KOPT-K1 (cell line): Measurements from ENCODE around the gene HTD2.
"Not testable (repeated sequence)": the region's sequence is repeated elsewhere in the genome, so short reads cannot be mapped to it uniquely, and the experiment has no call there.

ENCODE experiments used
- H3K27ac ChIP-seq: fragments of 200-600 bp; sonication (generic); 2 replicates; pipeline ENCODE4 v1.5.1; 2016; ENCODE audit warnings: antibody characterized with exemption, mild to moderate bottlenecking, low read depth, low read length; ENCODE audit not compliant: poor library complexity, severe bottlenecking
- H3K36me3 ChIP-seq: fragments of 200-600 bp; sonication (generic); 2 replicates; pipeline ENCODE4 v1.5.1; 2017; ENCODE audit warnings: antibody characterized with exemption, mild to moderate bottlenecking, low read length, moderate library complexity; ENCODE audit not compliant: insufficient read depth
- H3K9me3 ChIP-seq: fragments of 200-600 bp; sonication (generic); 2 replicates; pipeline ENCODE4 v1.5.1; 2017; ENCODE audit warnings: antibody characterized with exemption, low read length, mild to moderate bottlenecking; ENCODE audit not compliant: insufficient read depth, poor library complexity, severe bottlenecking

The HTD2 gene

DNA sequence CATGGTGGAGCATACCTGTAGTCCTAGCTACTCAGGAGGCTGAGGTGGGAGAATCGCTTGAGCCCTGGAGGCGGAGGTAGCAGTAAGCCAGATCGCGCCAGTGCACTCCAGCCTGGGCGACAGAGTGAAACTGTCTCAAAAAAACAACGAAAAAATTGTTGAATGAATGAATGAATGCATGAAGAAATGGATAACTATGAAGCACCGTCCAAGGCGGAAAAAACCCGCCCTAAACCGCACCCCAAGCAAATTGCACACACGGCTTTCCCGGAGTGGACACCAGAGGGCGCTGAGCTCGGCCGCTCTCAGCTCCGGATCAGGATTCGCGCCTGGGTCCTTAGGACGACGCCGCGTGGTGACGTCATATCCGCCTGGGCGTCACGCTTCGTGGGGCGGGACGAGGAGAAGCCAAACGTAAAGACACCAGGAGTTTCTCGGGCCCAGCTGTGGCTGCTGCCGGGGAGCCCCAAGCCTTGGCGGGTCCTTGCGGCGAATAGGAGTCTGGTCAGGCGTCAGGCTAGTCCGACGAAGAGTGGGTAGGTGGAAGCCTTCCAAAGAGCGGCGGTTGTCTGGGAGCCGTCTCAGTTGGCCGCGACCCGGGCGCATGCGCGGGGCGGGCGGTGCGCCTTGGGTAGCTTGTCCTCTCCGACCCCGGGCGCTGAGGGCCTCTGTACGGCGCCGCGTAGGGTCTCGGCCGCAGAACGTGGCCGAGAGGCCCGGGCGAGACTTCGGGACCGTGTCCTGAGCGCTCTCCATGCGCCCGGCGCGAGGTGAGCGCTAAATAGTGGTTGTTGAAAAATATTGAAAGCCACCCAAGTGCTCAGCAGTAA lies at the start of gene HTD2, which contains the start of gene RPP14:
HTD2 (plus strand) TSS at position 639 of the 830 bp plus-strand sequence. CDS start 11,094 bp downstream, outside the sequence.
RPP14 (plus strand) TSS at position 364 of the 830 bp plus-strand sequence. CDS start 4,085 bp downstream, outside the sequence.
- H3K27ac ChIP-seq: peak within 1 kb of the TSS; percentile 92

GRCh38 chr3:58258392-58259055 lies 47.8 kb upstream of the HTD2 start:
- Histone ChIP-seq H3K27ac (no peak overlapping the region), H3K36me3 (no peaks in the 10 kb centered on the region), H3K9me3 (no peaks in the 10 kb centered on the region)

More for the DNA sequence above, at the start of gene HTD2, which contains the start of gene RPP14:
- Histone ChIP-seq H3K9me3 (peaks cover 9% of the 10 kb centered on the region), H3K36me3 (peaks cover 32% of the 10 kb centered on the region)

DNA sequence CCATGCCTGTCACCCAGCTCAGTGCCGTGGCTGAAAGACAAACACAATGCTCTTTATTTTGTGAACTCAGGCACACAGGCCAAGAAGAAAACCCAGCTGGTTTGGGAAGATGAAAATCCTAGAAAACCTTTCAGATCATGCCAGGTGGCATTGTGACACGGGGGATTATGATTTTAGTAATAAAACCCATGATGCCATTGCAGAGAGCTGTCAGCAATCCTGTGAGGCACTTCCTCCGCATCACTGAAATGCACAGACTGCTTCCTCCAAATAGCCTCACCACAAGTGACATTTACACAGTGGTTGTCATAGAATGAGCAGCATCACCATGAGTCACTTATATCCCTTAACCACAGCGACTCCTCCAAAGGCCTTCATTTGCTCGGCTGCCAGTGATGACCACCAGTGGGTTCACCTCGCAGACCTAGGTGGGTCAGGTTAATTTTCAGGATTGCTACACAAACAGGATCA lies 46.0 kb upstream of the HTD2 start:
- Histone ChIP-seq H3K36me3 (no peaks in the 10 kb centered on the region), H3K9me3 (no peaks in the 10 kb centered on the region)

DNA sequence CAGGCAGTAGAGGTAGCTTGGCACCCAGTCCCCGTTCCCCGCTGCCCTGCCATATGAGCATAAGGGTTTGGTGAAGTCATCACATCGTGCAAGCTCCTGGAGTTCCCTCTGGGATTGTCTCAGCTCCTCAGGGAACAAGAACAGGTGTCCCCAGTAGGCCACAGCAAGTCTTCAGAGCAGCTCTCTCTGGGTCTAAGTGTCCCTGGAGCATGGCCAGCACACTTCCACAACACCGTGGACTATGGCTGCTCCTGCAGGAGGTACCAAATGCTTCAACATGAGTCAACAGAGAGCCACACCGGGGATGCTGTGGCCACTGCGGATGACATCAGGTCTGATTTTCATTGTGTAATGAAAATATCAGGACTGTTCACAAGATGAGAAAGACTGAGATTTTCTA lies 45.6 kb upstream of the HTD2 start:
- no peak overlapping the region for H3K27ac ChIP-seq
- no peaks in the 10 kb centered on the region for H3K9me3 ChIP-seq
- H3K36me3 ChIP-seq: no peaks in the 10 kb centered on the region

More for the DNA sequence above, 46.0 kb upstream of the HTD2 start:
- no peak overlapping the region for H3K27ac ChIP-seq

DNA sequence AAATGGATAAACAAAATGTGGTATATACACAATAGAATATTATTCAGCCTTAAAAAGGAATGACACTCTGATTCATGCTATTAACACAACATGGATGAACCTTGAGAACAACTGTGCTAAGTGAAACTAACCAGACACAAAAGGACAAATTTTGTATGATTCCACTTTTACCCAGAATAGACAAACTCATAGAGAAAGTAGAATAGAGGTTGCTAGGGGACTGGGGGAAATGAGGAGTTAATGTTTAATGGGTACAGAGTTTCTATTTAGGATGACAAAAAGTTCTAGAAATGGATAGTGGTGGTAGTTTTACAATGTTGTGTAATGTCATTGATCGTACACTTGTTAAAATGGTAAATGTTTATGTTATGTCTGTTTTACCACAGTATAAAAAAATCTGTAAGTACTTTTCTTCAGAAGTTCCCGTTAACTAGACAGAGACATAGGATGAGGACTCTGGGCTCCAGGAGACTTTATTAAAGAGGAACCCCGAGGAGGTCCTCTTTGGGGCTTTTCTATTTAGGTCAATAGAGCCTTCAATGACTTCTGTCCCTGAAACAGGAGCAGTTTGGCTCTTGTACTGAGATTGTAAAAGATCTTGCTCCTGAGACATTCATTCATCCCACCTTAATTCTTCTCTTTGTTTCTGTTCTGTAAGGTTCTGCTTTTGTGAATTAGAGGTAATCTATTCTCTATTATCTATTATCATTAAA lies 44.2 kb upstream of the HTD2 start:
- Histone ChIP-seq H3K36me3 (no peaks in the 10 kb centered on the region), H3K9me3 (no peaks in the 10 kb centered on the region), H3K27ac (no peak overlapping the region)

DNA sequence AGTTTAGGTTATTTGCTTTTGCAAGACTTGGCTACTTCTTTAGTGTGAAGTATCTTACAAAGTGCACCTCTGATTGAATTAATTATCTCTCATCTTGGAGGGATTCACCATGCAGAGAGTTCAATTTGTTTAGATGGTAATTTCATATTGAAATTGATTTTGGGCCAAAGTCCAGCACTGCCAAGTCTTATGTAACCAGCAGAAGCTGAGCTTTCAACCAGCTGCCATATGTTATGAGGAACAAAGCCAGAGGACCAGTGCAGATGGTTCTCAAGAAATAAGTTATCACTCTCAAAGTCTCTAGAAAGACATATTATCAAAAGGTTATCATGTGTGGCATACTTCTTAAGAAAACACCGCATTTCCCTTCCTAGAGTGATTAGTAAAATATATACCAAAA lies 39.7 kb upstream of the HTD2 start:
- H3K9me3 ChIP-seq: no peaks in the 10 kb centered on the region
- no peaks in the 10 kb centered on the region for H3K36me3 ChIP-seq

DNA sequence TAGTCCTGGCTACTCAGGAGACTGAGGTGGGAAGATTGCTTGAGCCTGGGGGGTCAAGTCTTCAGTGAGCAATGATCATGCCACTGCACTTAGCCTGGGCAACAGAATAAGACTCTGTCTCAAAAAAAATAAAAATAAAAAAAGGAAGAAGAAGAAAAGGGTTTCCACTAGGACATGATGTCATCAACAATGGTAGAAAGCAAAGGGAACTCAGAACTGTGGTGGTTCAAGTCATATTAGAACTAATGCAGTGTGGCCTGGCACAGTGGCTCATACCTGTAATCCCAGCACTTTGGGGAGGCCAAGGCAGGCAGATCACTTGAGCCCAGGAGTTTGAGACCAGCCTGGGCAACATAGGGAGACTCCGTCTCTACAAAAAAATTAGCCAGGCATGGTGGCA lies 38.8 kb upstream of the HTD2 start:
- not testable (repeated sequence) for H3K36me3 ChIP-seq, H3K27ac ChIP-seq, H3K9me3 ChIP-seq

More for the DNA sequence above, 39.7 kb upstream of the HTD2 start:
- no peak overlapping the region for H3K27ac ChIP-seq

GRCh38 chr3:58269356-58269755 lies 37.0 kb upstream of the HTD2 start:
- no peak overlapping the region for H3K27ac ChIP-seq
- no peaks in the 10 kb centered on the region for H3K9me3 ChIP-seq
- H3K36me3 ChIP-seq: no peaks in the 10 kb centered on the region

- Histone ChIP-seq H3K27ac (no peak overlapping the region), H3K9me3 (no peaks in the 10 kb centered on the region), H3K36me3 (no peaks in the 10 kb centered on the region)
Measured at GRCh38 chr3:58270485-58270884, 35.8 kb upstream of the HTD2 start.

DNA sequence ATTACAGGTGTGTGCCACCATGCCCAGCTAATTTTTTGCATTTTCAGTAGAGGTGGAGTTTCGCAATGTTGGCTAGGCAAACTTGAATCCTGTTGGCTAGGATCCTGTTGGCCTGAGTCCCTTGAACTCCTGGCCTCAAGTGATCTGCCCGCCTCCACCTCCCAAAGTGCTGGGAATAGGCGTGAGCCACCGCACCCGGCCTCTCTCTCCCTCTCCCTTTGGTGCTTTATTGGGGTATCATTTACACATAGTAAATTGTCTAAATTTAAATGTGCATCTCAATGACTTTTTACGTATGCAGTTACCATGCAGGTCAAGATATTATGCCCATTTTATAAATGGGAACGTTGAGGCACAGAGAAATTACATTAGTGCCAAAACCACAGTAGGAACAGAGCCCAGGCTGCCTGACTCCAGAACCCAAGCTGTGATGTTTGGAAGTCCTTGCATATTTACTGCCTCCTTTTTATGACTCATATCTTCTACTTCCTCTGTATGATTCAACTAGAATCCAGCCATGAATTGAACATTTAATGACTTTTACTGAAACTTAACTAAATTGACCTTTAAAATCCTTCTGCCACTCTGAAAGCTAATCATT lies 34.3 kb upstream of the HTD2 start:
- no peak overlapping the region for H3K27ac ChIP-seq
- no peaks in the 10 kb centered on the region for H3K9me3 ChIP-seq
- H3K36me3 ChIP-seq: no peaks in the 10 kb centered on the region

- no peak overlapping the region for H3K27ac ChIP-seq
- no peaks in the 10 kb centered on the region for H3K9me3 ChIP-seq
- no peaks in the 10 kb centered on the region for H3K36me3 ChIP-seq
Measured at GRCh38 chr3:58272891-58273290, 33.4 kb upstream of the HTD2 start.

- not testable (repeated sequence) for H3K9me3 ChIP-seq, H3K36me3 ChIP-seq, H3K27ac ChIP-seq
Measured at GRCh38 chr3:58273362-58273761, 33.0 kb upstream of the HTD2 start.

DNA sequence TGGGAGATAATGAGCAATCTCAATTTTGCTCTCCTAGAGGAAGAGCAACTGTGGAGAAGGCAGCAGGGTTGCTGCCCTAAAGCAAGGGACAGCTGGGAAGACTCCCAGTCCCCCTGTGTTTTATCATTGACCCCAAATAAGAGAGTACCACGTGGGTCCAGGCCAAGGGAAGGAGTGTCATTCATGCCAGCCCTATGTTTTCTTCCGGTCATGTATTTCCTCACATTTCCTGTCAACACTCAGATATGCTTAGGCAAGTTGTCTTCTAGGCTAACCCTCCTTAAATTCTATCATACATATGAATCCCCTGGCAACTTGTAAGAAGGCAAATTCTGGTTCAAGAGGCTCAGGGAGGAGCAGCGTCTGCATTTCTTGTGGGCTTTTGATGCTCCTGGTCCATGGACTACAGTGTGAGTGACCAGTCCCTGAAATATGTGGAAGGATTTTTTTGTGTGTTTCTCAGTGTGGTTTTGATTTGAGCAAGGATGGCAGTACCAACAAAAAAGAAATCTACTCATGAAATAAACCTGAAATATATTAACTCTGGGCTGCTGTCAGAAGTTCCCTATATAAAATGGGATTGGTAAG lies 32.2 kb upstream of the HTD2 start:
- Histone ChIP-seq H3K27ac (no peak overlapping the region), H3K36me3 (no peaks in the 10 kb centered on the region), H3K9me3 (no peaks in the 10 kb centered on the region)

DNA sequence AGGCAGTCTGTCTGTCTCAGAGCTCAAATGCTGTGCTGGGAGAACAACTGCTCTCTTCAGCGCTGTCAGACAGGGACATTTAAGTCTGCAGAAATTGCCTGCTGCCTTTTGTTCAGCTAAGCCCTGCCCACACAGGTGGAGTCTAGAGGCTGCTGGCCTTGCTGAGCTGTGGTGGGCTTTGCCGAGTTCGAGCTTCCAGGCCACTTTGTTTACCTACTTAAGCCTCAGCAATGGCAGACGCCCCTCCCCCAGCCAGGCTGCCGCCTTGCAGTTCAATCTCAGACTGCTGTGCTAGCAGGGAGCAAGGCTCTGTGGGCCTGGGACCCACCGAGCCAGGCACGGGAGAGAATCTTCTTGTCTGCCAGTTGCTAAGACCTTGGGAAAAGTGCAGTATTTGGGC lies 25.3 kb upstream of the HTD2 start:
- no peaks in the 10 kb centered on the region for H3K36me3 ChIP-seq
- no peaks in the 10 kb centered on the region for H3K9me3 ChIP-seq
- H3K27ac ChIP-seq: no peak overlapping the region
